ENCODE data around the gene ZNF837. TPM values are rescaled to one million over a fixed set of nuclear protein-coding genes. Genes with fewer than 3 reads are reported as not detected.
A peak's percentile ranks its signal among the peaks of the same experiment; 100 is the strongest.
"Not testable (repeated sequence)": the region's sequence is repeated elsewhere in the genome, so short reads cannot be mapped to it uniquely, and the experiment has no call there.

The ZNF837 gene
- total RNA-seq, 2 donors from 2014 or later, result 0.71 to 0.86 TPM

DNA sequence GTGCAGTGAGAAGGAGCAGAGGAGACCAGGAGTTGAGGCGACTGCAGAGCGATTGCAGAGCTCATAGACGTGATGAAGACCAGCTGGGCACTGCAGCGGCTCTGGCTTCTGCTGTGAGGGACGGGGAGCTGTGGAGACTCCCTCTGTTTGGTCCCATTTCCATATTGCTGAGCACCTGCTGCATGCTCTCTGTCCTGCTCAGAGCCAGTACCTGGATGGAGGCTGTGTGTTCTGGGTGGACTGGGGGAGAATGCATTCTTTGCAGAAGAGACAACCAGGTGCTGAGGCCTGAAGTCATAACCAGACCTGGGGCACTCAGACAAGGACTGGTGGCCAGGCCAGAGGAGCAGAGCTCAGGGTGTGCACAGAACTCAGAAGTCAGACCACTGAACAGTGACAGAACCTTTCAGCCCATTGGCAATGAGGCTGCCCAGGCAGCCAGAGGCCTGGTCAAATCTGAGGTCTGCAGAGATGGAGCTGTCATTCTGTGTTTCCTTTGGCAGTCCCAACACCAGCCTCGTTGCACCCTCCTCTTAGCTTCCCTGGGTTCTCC, 26.3 kb downstream of the ZNF837 start:
- Mint-ChIP-seq H3K4me1 (ENCODE audit: low read depth in 2 of 2) (peaks cover 3 to 6% of the 10 kb centered on the region in 2 donors), H3K9me3 (no peaks in the 10 kb centered on the region), H3K27me3 (peaks cover 0 to 4% of the 10 kb centered on the region in 2 donors), H3K4me3 (no peak overlapping the region), H3K27ac (no peak overlapping the region), H3K36me3 (no peaks in the 10 kb centered on the region)
- ATAC-seq, result no peak
- DNase-seq (ENCODE audit: low spot score), result no peak

DNA sequence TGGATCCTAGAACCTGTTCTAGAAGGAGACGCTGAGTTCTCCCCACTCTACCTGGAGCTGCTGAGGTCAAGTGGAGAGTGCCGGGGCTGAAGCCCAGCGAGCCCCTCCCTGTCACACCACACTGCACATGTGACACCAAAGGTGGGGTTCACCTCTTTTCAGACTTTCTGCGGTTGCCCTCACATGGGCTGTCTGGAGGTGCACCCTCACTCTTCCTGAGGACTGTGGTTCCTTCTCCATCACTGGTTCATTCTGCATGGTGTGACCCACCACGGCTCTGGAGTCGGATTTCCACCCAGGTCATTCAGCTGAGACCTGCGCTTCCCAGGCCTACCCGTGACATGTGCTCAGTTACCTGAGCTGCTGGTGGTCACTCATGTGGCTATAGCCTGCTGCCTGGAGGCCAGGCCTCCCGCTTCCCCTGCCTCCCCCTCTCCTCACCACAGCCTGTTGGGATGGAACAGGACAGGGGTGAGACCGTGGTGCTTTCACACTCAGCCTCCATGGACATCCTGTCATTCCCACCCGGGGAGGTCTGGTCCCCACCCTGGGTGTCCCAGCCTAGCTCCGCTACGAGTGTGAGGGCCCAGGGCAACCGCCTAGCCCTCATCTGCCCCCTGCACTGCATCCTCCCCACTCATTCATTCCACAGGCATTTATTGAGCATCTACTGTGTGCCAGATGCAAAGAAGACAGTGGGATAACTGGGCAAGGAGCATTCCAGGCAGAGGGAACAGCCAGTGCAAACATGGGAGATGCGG, 26.9 kb downstream of the ZNF837 start:
- Mint-ChIP-seq H3K9me3 (no peaks in the 10 kb centered on the region), H3K27me3 (peaks cover 0 to 7% of the 10 kb centered on the region in 2 donors), H3K36me3 (no peaks in the 10 kb centered on the region), H3K27ac (no peak overlapping the region), H3K4me3 (no peak overlapping the region), H3K4me1 (ENCODE audit: low read depth in 2 of 2) (peaks cover 6 to 8% of the 10 kb centered on the region in 2 donors)
- DNase-seq (ENCODE audit: low spot score), result no peak
- ATAC-seq, result no peak

DNA sequence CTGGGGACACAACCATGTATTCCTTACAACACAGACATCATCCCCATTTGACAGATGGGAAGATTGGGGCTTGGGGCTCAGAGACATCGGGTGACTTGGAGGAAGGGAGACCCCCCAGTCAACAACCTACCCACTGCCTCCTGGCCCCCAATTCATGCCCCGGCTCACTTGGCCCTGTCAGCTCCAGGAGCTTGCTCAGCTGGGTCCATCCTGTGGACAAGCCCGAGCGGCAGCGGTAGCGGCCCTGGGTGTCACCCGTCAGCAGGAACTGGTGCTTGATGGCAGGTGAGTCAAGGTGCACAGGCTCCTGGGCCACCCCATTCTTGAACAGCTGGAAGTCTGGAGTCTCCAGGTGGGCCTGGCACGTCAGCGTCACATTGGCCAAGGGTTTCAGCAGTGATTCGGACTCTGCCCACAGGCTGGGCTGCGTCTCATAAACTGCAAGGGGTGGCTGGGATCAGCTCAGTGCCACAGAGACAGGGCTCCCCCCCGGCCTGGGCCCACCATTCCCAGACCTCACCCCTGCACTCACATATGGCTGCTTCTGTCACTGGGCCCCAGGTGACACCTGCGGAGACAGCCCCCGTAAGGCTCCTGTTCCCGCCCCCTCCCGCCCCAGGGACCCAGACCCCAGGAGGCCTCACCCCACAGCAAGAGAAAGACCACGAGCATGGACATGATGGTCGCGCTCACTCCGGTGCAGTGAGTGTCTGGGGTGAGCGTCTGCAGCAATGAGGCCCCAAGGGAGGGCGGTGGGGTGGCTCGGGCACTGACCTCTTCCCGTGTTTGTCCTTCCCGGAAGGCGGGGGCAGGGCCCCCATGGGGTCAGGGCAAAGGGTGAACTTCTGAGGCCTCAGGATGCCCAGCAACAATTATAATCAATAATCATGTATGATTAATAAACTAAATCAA, 27.8 kb downstream of the ZNF837 start, which contains the start of gene A1BG:
TSS of gene A1BG (minus strand) at position 733 of the 912 bp plus-strand sequence. CDS start at position 678, 55 bp downstream.
- DNase-seq (ENCODE audit: low spot score) (no peak), ATAC-seq (no peak)
- Mint-ChIP-seq H3K27ac (no peak within 1 kb of the TSS), H3K4me1 (ENCODE audit: low read depth in 2 of 2) (peaks cover 6 to 8% of the 10 kb centered on the region in 2 donors), H3K4me3 (no peak within 1 kb of the TSS), H3K36me3 (no peaks in the 10 kb centered on the region), H3K27me3 (peaks cover 0 to 7% of the 10 kb centered on the region in 2 donors), H3K9me3 (no peaks in the 10 kb centered on the region)

DNA sequence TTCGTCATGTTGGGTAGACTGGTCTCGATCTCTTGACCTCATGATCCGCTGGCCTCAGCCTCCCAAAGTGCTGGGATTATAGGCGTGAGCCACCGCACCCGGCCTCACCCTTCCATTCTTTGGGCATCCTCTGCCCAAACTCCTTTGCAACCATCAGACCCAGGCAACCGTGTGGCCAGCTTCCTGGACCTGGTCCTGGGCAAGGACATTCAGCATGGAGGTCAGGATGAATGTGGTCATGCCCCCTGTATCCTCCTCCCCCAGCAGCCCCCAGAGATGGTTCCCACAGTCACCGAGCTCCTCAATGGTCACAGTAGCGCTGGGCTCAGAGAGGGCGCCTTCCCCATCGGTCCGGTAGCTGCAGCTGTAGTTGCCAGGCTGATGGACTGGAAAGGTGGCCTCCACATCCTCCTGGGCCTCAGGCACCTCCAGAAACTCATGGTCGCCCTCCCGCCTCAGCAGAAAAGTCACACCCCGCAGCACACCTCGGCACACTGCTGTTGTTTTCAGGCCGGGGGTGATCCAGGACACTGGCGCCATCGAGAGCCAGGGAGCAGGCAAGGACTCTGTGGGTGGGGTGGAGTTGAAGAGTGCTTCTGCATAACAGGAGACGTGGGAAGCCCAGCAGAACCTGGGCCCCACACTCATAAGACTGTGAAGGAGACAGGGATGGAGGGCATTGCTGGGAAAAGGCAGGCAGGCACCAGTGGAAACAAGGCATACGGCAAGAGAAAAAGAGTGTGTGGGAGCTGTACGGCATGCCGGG, 28.7 kb downstream of the ZNF837 start:
- H3K4me3 Mint-ChIP-seq, result no peak overlapping the region
- H3K4me1 Mint-ChIP-seq (ENCODE audit: low read depth in 2 of 2), result peaks cover 6 to 10% of the 10 kb centered on the region in 2 donors
- H3K36me3 Mint-ChIP-seq, result no peaks in the 10 kb centered on the region
- DNase-seq (ENCODE audit: low spot score), result no peak
- ATAC-seq, result no peak
- H3K27ac Mint-ChIP-seq, result no peak overlapping the region
- H3K27me3 Mint-ChIP-seq, result peaks cover 0 to 7% of the 10 kb centered on the region in 2 donors
- no peaks in the 10 kb centered on the region for H3K9me3 Mint-ChIP-seq

DNA sequence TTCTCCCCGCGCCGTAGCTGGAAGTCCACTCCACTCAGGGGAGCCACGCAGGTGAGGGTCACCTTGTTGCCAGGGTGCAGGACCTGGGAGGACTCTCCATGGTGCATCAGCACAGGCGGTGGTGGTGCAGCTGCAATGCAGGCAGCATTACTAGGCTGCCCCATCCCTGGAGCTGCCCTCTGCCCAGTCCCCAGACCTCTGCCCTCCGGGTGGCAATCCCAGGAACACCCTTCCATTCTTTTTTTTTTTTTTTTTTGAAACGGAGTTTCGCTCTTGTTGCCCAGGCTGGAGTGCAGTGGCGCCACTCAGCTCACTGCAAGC, 29.3 kb downstream of the ZNF837 start:
- no peak overlapping the region for H3K27ac Mint-ChIP-seq
- no peak overlapping the region for H3K4me3 Mint-ChIP-seq
- H3K4me1 Mint-ChIP-seq (ENCODE audit: low read depth in 2 of 2), result peaks cover 6 to 13% of the 10 kb centered on the region in 2 donors
- no peak for DNase-seq (ENCODE audit: low spot score)
- peaks cover 0 to 7% of the 10 kb centered on the region in 2 donors for H3K27me3 Mint-ChIP-seq
- no peak for ATAC-seq
- H3K36me3 Mint-ChIP-seq, result no peaks in the 10 kb centered on the region
- no peaks in the 10 kb centered on the region for H3K9me3 Mint-ChIP-seq

DNA sequence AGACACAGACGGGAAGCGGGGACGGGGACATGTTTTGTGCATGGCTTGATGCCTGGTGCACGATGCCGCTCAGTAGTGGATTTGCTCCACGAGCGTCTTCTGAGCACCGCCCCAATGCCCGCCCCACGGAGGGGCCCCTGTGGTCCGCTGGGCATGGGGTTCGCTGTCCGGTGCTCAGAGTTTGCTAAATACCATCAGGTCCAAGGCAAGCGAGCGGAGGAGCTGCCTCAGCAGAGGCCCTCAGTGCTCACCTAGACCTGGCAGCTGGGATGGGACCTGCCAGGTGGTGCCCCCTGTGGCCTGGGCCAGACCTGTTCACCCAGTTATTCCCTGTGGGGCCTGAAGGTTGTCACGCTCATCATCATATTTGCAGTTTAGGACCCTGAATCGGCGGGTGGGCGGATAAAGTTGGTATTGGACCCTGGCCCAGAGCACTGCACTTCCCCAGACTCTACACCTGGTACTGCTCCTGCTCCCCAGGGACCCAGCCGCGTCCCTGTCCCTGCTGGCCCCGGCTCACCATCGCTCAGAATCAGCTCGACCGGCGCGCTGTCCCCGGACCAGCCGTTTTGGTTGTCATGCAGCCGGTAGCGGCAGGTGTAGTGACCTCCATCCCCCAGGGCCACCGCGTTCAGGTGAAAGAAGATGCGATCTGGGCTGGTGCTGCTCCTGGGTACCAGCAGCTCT, 29.8 kb downstream of the ZNF837 start:
- H3K27ac Mint-ChIP-seq, result no peak overlapping the region
- H3K27me3 Mint-ChIP-seq, result peaks cover 0 to 8% of the 10 kb centered on the region in 2 donors
- DNase-seq (ENCODE audit: low spot score) (no peak), ATAC-seq (no peak)
- H3K36me3 Mint-ChIP-seq, result no peaks in the 10 kb centered on the region
- H3K4me1 Mint-ChIP-seq (ENCODE audit: low read depth in 2 of 2), result peaks cover 6 to 12% of the 10 kb centered on the region in 2 donors
- no peak overlapping the region for H3K4me3 Mint-ChIP-seq
- no peaks in the 10 kb centered on the region for H3K9me3 Mint-ChIP-seq

- H3K4me3 Mint-ChIP-seq, result peak overlapping the region; percentile 60
- no peak for ATAC-seq
Measured at GRCh38 chr19:58350001-58350861, 30.6 kb downstream of the ZNF837 start.

GRCh38 chr19:58349590-58349989, 31.2 kb downstream of the ZNF837 start:
- DNase-seq (ENCODE audit: low spot score), result no peak
- ATAC-seq, result no peak
- Mint-ChIP-seq H3K27me3 (peaks cover 3 to 22% of the 10 kb centered on the region in 2 donors), H3K4me3 (peak overlapping the region; percentile 60), H3K36me3 (no peaks in the 10 kb centered on the region), H3K9me3 (no peaks in the 10 kb centered on the region), H3K4me1 (ENCODE audit: low read depth in 2 of 2) (peaks cover 6 to 18% of the 10 kb centered on the region in 2 donors), H3K27ac (no peak overlapping the region)

More at GRCh38 chr19:58350001-58350861, 30.6 kb downstream of the ZNF837 start:
- Mint-ChIP-seq H3K4me1 (ENCODE audit: low read depth in 2 of 2) (peaks cover 6 to 15% of the 10 kb centered on the region in 2 donors), H3K36me3 (no peaks in the 10 kb centered on the region), H3K27me3 (peaks cover 3 to 16% of the 10 kb centered on the region in 2 donors), H3K27ac (no peak overlapping the region), H3K9me3 (no peaks in the 10 kb centered on the region)
- no peak for DNase-seq (ENCODE audit: low spot score)

GRCh38 chr19:58348080-58348479, 32.8 kb downstream of the ZNF837 start:
- H3K9me3 Mint-ChIP-seq, ATAC-seq: not testable (repeated sequence)
- H3K27ac Mint-ChIP-seq, result peak overlapping the region in 1 of 2 donors; percentile 31

DNA sequence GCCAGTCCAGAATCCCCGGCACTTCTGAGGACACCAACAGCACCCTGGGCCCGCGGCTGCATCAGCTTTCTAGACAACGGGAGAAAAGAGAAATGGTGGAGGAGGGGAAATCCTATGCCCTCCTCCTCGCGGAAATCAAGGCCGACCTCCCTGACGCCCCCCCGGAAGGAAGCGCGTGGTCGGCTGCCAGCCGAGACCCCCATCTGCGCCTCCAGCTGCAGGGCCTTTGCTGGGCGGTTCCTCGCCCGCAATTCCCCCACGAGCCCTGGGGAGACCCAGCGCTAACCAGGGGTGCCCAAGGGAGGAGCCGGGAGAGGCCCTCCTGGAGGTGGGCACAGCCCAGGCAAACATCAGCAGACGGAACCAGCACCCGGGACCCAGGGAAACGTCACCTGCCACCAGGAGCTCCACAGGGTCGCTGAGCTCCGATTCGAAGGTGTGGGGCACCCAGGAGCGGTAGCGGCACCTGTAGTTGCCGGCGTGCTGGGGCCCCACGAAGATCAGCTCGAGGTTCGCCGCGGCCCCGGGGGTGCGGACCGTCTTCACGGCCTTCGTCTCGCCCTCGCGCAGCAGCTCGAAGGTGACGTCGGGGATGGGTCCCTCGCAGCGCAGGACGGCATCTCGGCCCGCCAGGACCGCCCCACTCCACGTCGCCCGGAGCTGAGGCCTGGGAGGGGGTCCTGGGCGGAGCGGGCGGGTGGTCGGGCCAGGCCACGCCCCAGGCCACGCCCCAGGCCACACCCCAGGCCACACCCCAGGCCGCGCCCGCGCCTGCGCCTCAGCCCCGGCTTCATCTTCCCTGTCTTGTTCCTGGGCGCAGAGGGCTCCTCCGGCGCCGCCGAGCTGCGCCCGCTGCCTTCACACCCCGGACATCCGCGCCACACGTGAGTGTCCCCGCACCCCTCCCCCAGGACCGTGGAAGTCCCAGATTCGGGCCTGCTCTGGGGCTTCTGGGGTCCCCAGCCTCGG, 33.6 kb downstream of the ZNF837 start:
- Mint-ChIP-seq H3K36me3 (no peaks in the 10 kb centered on the region), H3K9me3 (no peaks in the 10 kb centered on the region), H3K4me1 (ENCODE audit: low read depth in 2 of 2) (peaks cover 6 to 18% of the 10 kb centered on the region in 2 donors), H3K4me3 (peak overlapping the region; percentile 78), H3K27ac (peak overlapping the region in 1 of 2 donors; percentile 31), H3K27me3 (peaks cover 3 to 23% of the 10 kb centered on the region in 2 donors)
- ATAC-seq (peak; percentile 94 to 97), DNase-seq (ENCODE audit: low spot score) (peak; percentile 73)

More at GRCh38 chr19:58348080-58348479, 32.8 kb downstream of the ZNF837 start:
- H3K36me3 Mint-ChIP-seq; DNase-seq (ENCODE audit: low spot score): not testable (repeated sequence)
- H3K27me3 Mint-ChIP-seq, result peaks cover 3 to 23% of the 10 kb centered on the region in 2 donors
- H3K4me3 Mint-ChIP-seq, result peak overlapping the region; percentile 78
- peaks cover 6 to 18% of the 10 kb centered on the region in 2 donors for H3K4me1 Mint-ChIP-seq (ENCODE audit: low read depth in 2 of 2)

DNA sequence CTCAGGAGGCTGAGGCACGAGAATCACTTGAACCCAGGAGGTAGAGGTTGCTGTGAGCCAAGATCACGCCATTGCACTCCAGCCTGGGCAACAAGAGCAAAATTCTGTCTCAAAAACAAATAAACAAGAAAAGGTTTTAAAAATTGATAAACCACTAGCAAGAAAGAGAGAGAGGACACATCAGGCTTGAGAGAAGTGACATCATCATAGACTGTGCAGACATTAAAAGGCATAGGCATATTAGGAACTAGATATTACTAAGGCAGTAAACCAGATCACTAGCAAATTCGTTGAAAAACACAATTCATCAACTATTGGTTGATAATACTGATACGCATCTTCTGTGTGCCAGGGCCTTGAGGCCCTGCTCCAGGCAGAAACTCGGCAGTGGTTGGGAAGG, 35.3 kb downstream of the ZNF837 start:
- ATAC-seq (no peak), DNase-seq (ENCODE audit: low spot score) (no peak)
- Mint-ChIP-seq H3K4me3 (peak overlapping the region; percentile 32), H3K4me1 (ENCODE audit: low read depth in 2 of 2) (peaks cover 6 to 20% of the 10 kb centered on the region in 2 donors), H3K9me3 (no peaks in the 10 kb centered on the region), H3K27me3 (peaks cover 3 to 23% of the 10 kb centered on the region in 2 donors), H3K27ac (peak overlapping the region in 1 of 2 donors; percentile 27), H3K36me3 (peaks cover 6% of the 10 kb centered on the region)
